B cell (primary cell): ENCODE measurements around the gene PGR. TPM values are rescaled to one million over a fixed set of nuclear protein-coding genes. Genes with fewer than 3 reads are reported as not detected.

ENCODE experiments used
- ATAC-seq: fragments of 200-7000 bp; cut with Tn5 transposase; one replicate; pipeline ENCODE4 v1.10.0; 2021; ENCODE audit warnings: low read depth, mild to moderate bottlenecking, moderate number of reproducible peaks, moderate library complexity
- CTCF ChIA-PET: fragments of 350-600 bp; sonication (Branson Sonifier 250); formaldehyde crosslinking; loops from one replicate; lab custom pipeline; 2021; ENCODE audit warnings: antibody characterized with exemption, inconsistent platforms; lab: Charles Lee
- POLR2A ChIA-PET: fragments of 350-600 bp; sonication (Branson Sonifier 250); formaldehyde crosslinking; loops from one replicate; lab custom pipeline; 2021; ENCODE audit warnings: antibody characterized with exemption; lab: Charles Lee
- DNase-seq: peaks from one replicate; pipeline ENCODE4 v3.0.0; 2013
- H2AFZ ChIP-seq: 2 replicates; pipeline ENCODE4 v1.6.1; 2012; ENCODE audit warnings: mild to moderate bottlenecking, low read depth, low read length; ENCODE audit not compliant: insufficient read depth, poor library complexity, severe bottlenecking
- H3K27ac ChIP-seq, 2 donors: 1 replicate in 1 of 2; 2 replicates in 1 of 2; pipeline ENCODE4 v1.5.1; 2012 to 2013; ENCODE audit warnings: low read length in 2 of 2, mild to moderate bottlenecking in 2 of 2, moderate library complexity in 1 of 2
- H3K27me3 ChIP-seq, 4 experiments: fragments of 200-600 bp in 1 of 4; sonication (generic) in 1 of 4; replicated peaks in 1 of 4; 1 replicate in 2 of 4; 2 replicates in 2 of 4; pipeline versions ENCODE4 v1.6.1 to v1.7.0; 2013 to 2016; ENCODE audit warnings: low read length in 3 of 4, mild to moderate bottlenecking in 2 of 4, mixed read lengths in 1 of 4, moderate library complexity in 1 of 4; ENCODE audit not compliant: insufficient read depth in 4 of 4, control insufficient read depth in 3 of 4; ENCODE audit errors: control extremely low read depth in 1 of 4
- H3K36me3 ChIP-seq, 2 experiments: replicated peaks in 1 of 2; 1 replicate in 1 of 2; 2 replicates in 1 of 2; pipeline versions ENCODE4 v1.6.1 to v1.7.1; 2013; ENCODE audit warnings: low read length in 1 of 2; ENCODE audit not compliant: insufficient read depth in 2 of 2, control insufficient read depth in 1 of 2; ENCODE audit errors: control extremely low read depth in 1 of 2, extremely low read depth in 1 of 2
- H3K4me1 ChIP-seq, 2 donors: fragments of 200-600 bp in 1 of 2; sonication (generic) in 1 of 2; 1 replicate in 1 of 2; 2 replicates in 1 of 2; pipeline versions ENCODE4 v1.5.1 to v1.6.1; 2013 to 2017; ENCODE audit warnings: low read length in 2 of 2; ENCODE audit not compliant: control insufficient read depth in 2 of 2, insufficient read depth in 2 of 2
- H3K4me2 ChIP-seq: replicated peaks from 2 replicates; pipeline ENCODE3; 2012; ENCODE audit warnings: mild to moderate bottlenecking, low read depth, low read length; ENCODE audit not compliant: poor library complexity, severe bottlenecking
- H3K4me3 ChIP-seq, 5 experiments: fragments of 200-600 bp in 1 of 5; sonication (generic) in 1 of 5; 1 replicate in 3 of 5; 2 replicates in 2 of 5; pipeline versions ENCODE4 v1.5.1 to v1.7.0; 2011 to 2016; ENCODE audit warnings: low read length in 4 of 5, mild to moderate bottlenecking in 4 of 5, low read depth in 2 of 5, control low read depth in 1 of 5, moderate library complexity in 1 of 5; ENCODE audit not compliant: insufficient read depth in 1 of 5; ENCODE audit errors: control extremely low read depth in 1 of 5, extremely low read depth in 1 of 5
- H3K79me2 ChIP-seq: fragments of 200-600 bp; sonication (generic); one replicate; pipeline ENCODE4 v1.6.0; 2016; ENCODE audit warnings: low read length; ENCODE audit not compliant: control insufficient read depth, insufficient read depth
- H3K9ac ChIP-seq: fragments of 200-600 bp; sonication (generic); 2 replicates; pipeline ENCODE4 v1.6.1; 2017; ENCODE audit warnings: mild to moderate bottlenecking, low read length, moderate library complexity
- H3K9me3 ChIP-seq, 3 donors: one replicate each; pipeline versions ENCODE4 v1.6.1 to v1.7.1; 2013; ENCODE audit warnings: low read length in 2 of 3; ENCODE audit not compliant: control insufficient read depth in 2 of 3, insufficient read depth in 1 of 3; ENCODE audit errors: control extremely low read depth in 1 of 3
- H4K20me1 ChIP-seq: 2 replicates; pipeline ENCODE4 v1.6.0; 2012; ENCODE audit warnings: mild to moderate bottlenecking, low read length; ENCODE audit not compliant: insufficient read depth, control insufficient read depth, poor library complexity, severe bottlenecking
- H3K27ac Mint-ChIP-seq: one replicate; pipeline ENCODE4 v1.8.0; 2021; ENCODE audit warnings: mixed read lengths
- H3K27me3 Mint-ChIP-seq: one replicate; pipeline ENCODE4 v1.8.0; 2021; ENCODE audit warnings: mixed read lengths
- H3K4me1 Mint-ChIP-seq: one replicate; pipeline ENCODE4 v1.8.0; 2021; ENCODE audit warnings: mixed read lengths
- H3K4me3 Mint-ChIP-seq: one replicate; pipeline ENCODE4 v1.8.0; 2021; ENCODE audit warnings: mixed read lengths
- H3K9me3 Mint-ChIP-seq: one replicate; pipeline ENCODE4 v1.8.0; 2022; ENCODE audit warnings: mixed read lengths; ENCODE audit not compliant: insufficient read depth
- CTCF ChIP-seq: fragments of 200-600 bp; IDR thresholded peaks from one replicate; pipeline ENCODE4 v1.8.0; 2022; ENCODE audit warnings: antibody characterized with exemption, mild to moderate bottlenecking
- EZH2 ChIP-seq: IDR thresholded peaks from 2 replicates; pipeline ENCODE4 v1.6.1; 2012; ENCODE audit warnings: borderline replicate concordance, low read depth, mild to moderate bottlenecking, moderate library complexity, low read length; ENCODE audit not compliant: insufficient read depth, poor library complexity, severe bottlenecking
- WGBS: methylation state at CpG from one replicate; pipeline ENCODE4 v1.1.5; 2013; ENCODE audit warnings: missing lambda C conversion rate; ENCODE audit not compliant: insufficient coverage; 5-methylcytosine and 5-hydroxymethylcytosine counted together
- intact Hi-C: fragments of 100-400 bp; cut with micrococcal nuclease; formaldehyde crosslinking; loops from one replicate; pipeline ENCODE4 v1.10.0; 2022
- polyA plus RNA-seq: library from polyadenylated mRNA; depleted of rRNA; stranded (reverse); fragments of >200 nt; gene quantifications from 2 replicates; pipeline ENCODE4 v1.2.3, GENCODE V29; 2012
- total RNA-seq, 2 donors: library from RNA; stranded (reverse); fragments of 120-200 nt in 1 of 2; gene quantifications; 1 replicate in 1 of 2; 2 replicates in 1 of 2; pipeline versions ENCODE4 v1.2.3 to v1.2.4, GENCODE V29; 2013 to 2022

Gene PGR
- total and polyA plus RNA-seq, 2 donors (not counting 1 experiment from before 2014, with no cell fraction given) = not detected

DNA sequence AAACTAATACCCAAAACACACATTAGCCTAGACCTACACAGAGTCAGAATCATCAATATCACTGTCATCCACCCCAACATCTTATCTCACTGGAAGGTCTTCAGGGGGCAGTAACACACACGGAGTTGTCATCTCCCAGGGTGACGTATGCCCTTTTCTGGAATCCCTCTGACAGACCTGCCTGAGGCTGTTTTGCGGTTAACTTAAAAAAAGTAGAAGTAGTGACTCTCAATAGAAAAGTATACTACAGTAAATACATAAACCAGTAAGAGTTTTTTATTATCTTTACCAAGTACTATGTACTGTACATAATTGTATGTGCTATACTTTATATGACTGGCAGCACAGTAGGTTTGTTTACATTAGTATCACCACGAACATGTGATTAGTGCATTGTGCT, 80.5 kb downstream of the PGR start:
- ATAC-seq = no peak
- H2AFZ ChIP-seq = no peak overlapping the region
- H3K27ac ChIP-seq = no peak overlapping the region
- no peak overlapping the region for H3K4me2 ChIP-seq
- H4K20me1 ChIP-seq = no peaks in the 10 kb centered on the region
- DNase-seq = no peak
- no peak for TF ChIP-seq CTCF
- TF ChIP-seq EZH2 = no peak
- no peaks in the 10 kb centered on the region for H3K79me2 ChIP-seq
- WGBS = no CpG with 5 or more reads among the region's 4 CpGs
- Mint-ChIP-seq H3K27me3 (peaks cover 13% of the 10 kb centered on the region), H3K27ac (no peak overlapping the region), H3K4me1 (peaks cover 7% of the 10 kb centered on the region), H3K9me3 (no peaks in the 10 kb centered on the region), H3K4me3 (no peak overlapping the region)
- peaks cover 0 to 3% (median 0%) of the 10 kb centered on the region in 4 experiments for H3K27me3 ChIP-seq
- POLR2A ChIA-PET = no interaction called here
- no peaks in the 10 kb centered on the region for H3K4me1 ChIP-seq
- CTCF ChIA-PET = no interaction called here
- intact Hi-C loops = no loop called here
- H3K9me3 ChIP-seq = no peaks in the 10 kb centered on the region
- H3K36me3 ChIP-seq = no peaks in the 10 kb centered on the region
- no peak overlapping the region for H3K9ac ChIP-seq
- H3K4me3 ChIP-seq = no peak overlapping the region

DNA sequence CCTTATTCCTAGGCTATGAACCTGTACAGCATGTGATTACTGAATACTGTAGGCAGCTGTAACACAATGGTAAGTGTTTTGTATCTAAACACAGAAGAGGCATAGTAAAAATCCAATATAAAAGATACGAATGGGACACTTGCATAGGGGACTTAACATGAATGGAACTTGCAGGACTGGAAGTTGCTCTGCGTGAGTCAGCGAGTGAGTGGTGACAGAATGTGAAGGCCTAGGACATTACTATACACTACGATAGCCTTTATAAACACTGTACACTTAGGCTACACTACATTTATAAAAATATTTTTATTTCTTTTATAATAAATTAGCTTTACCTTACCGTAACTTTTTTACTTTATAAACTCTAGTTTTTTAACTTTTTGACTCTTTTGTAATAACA, 81.1 kb downstream of the PGR start:
- intact Hi-C loops = no loop called here

More for the DNA sequence above, 81.1 kb downstream of the PGR start:
- Mint-ChIP-seq H3K27me3 (peaks cover 9% of the 10 kb centered on the region), H3K27ac (no peak overlapping the region), H3K9me3 (no peaks in the 10 kb centered on the region), H3K4me1 (peaks cover 7% of the 10 kb centered on the region), H3K4me3 (no peak overlapping the region)
- Histone ChIP-seq H3K9ac (no peak overlapping the region), H4K20me1 (no peaks in the 10 kb centered on the region), H3K79me2 (no peaks in the 10 kb centered on the region), H3K27ac (no peak overlapping the region), H2AFZ (no peak overlapping the region), H3K4me1 (no peaks in the 10 kb centered on the region), H3K36me3 (no peaks in the 10 kb centered on the region), H3K27me3 (peaks cover 0 to 3% (median 0%) of the 10 kb centered on the region in 4 experiments), H3K9me3 (no peaks in the 10 kb centered on the region), H3K4me2 (no peak overlapping the region), H3K4me3 (no peak overlapping the region)
- DNase-seq (no peak), ATAC-seq (no peak)
- POLR2A ChIA-PET = no interaction called here
- no CpG with 5 or more reads among the region's 5 CpGs for WGBS
- CTCF ChIA-PET = no interaction called here
- TF ChIP-seq EZH2 (no peak), CTCF (no peak)
